Vagina (tissue), 2 donors: ENCODE measurements around the gene MTFMT.

Source experiments
- POLR2AphosphoS5 ChIP-seq, 2 donors: sonication (generic); formaldehyde crosslinking; IDR thresholded peaks; one replicate each; pipeline ENCODE4 v1.9.0; 2017; ENCODE audit warnings: antibody characterized with exemption in 2 of 2, mild to moderate bottlenecking in 2 of 2, low read depth in 1 of 2; ENCODE audit not compliant: insufficient read depth in 1 of 2
- TF ChIP-seq, protein P1 (sequence below), 3 experiments: fragments of 450-650 bp in 2 of 3; fragments of 200-600 bp in 1 of 3; sonication (generic) in 1 of 3; IDR thresholded peaks; one replicate each; pipeline ENCODE4 v1.5.1; 2017 to 2019; ENCODE audit warnings: antibody characterized with exemption in 3 of 3, mild to moderate bottlenecking in 2 of 3, moderate library complexity in 2 of 3

DNA sequence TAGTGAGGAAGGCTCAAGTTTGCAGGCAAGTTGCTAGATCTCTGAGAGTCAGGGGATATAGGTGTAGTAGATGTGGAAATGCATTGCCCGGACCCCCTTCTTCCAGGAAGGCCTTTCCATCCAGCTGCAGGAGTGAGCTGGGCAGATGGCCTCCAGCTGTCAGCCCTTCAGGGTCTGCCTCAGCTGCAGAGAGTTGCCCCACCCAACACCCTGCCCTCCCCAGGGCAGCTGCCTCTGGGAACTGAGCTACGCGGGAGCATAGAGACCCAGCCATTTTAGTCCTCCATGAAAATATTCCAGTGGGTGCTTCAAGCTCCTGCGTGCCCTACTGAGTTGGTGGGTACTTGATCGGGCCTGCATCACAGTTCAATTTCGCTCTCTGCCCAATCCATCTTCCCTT is 69.3 kb downstream of the MTFMT start:
- TF ChIP-seq, protein P1, sequence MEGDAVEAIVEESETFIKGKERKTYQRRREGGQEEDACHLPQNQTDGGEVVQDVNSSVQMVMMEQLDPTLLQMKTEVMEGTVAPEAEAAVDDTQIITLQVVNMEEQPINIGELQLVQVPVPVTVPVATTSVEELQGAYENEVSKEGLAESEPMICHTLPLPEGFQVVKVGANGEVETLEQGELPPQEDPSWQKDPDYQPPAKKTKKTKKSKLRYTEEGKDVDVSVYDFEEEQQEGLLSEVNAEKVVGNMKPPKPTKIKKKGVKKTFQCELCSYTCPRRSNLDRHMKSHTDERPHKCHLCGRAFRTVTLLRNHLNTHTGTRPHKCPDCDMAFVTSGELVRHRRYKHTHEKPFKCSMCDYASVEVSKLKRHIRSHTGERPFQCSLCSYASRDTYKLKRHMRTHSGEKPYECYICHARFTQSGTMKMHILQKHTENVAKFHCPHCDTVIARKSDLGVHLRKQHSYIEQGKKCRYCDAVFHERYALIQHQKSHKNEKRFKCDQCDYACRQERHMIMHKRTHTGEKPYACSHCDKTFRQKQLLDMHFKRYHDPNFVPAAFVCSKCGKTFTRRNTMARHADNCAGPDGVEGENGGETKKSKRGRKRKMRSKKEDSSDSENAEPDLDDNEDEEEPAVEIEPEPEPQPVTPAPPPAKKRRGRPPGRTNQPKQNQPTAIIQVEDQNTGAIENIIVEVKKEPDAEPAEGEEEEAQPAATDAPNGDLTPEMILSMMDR (IDR thresholded peaks at IDR 0.05) = no peak
- no peak for TF ChIP-seq POLR2AphosphoS5 (IDR thresholded peaks at IDR 0.05; ENCODE audit: insufficient read depth in 1 of 2, low read depth in 1 of 2)
